Stomach (tissue), 9 donors: Measurements from ENCODE around the gene SMARCD2. TPM values are rescaled to one million over a fixed set of nuclear protein-coding genes. Genes with fewer than 3 reads are reported as not detected.
A peak's percentile ranks its signal among the peaks of the same experiment; 100 is the strongest.

Experiments used
- DNase-seq, 2 donors: peaks; one replicate each; pipeline versions ENCODE4 v3.0.0 to v3.0.0-alpha.2; 2013 to 2019
- H3K27ac ChIP-seq, 5 donors: fragments of 200-600 bp in 4 of 5; sonication (generic) in 4 of 5; one replicate each; pipeline ENCODE4 v1.5.1; 2013 to 2019; ENCODE audit warnings: mild to moderate bottlenecking in 1 of 5, moderate library complexity in 1 of 5
- H3K27me3 ChIP-seq, 3 donors: fragments of 200-600 bp; sonication (generic); one replicate each; pipeline ENCODE4 v1.5.1; 2017 to 2019; ENCODE audit warnings: mixed run types in 1 of 3
- H3K36me3 ChIP-seq, 4 donors: fragments of 200-600 bp; sonication (generic); 1 replicate in 3 of 4; 2 replicates in 1 of 4; pipeline ENCODE4 v1.5.1; 2016 to 2019
- H3K4me1 ChIP-seq, 4 donors: fragments of 200-600 bp; sonication (generic); one replicate each; pipeline ENCODE4 v1.5.1; 2016 to 2019
- H3K4me3 ChIP-seq, 4 donors: fragments of 200-600 bp; sonication (generic) in 3 of 4; one replicate each; pipeline ENCODE4 v1.5.1; 2016 to 2019; ENCODE audit warnings: mild to moderate bottlenecking in 1 of 4
- H3K9me3 ChIP-seq, 4 donors: fragments of 200-600 bp; sonication (generic); one replicate each; pipeline ENCODE4 v1.5.1; 2016 to 2019
- EP300 ChIP-seq: sonication (generic); formaldehyde crosslinking; IDR thresholded peaks from one replicate; pipeline ENCODE4 v1.6.1; 2017; ENCODE audit warnings: antibody characterized with exemption
- POLR2A ChIP-seq, 4 donors: fragments of 450-650 bp; IDR thresholded peaks; one replicate each; pipeline ENCODE4 v1.6.1; 2016; ENCODE audit warnings: antibody characterized with exemption in 4 of 4, control low read depth in 2 of 4, mild to moderate bottlenecking in 1 of 4, moderate library complexity in 1 of 4
- POLR2AphosphoS5 ChIP-seq, 3 donors: sonication (generic); formaldehyde crosslinking; IDR thresholded peaks; one replicate each; pipeline ENCODE4 v1.6.1; 2016; ENCODE audit warnings: antibody characterized with exemption in 3 of 3
- WGBS, 5 donors: extraction: QIAGEN DNeasy Blood & Tissue Kit in 3 of 5; methylation state at CpG; one replicate each; pipeline versions ENCODE4 v1.1.5 to v1.1.7; 2013 to 2018; 5-methylcytosine and 5-hydroxymethylcytosine counted together
- intact Hi-C: fragments of 100-400 bp; cut with DNase I; formaldehyde crosslinking; loops from one replicate; pipeline ENCODE4 v1.15.1; 2023; ENCODE audit warnings: low total_unique reads
- polyA plus RNA-seq, 3 donors: library from polyadenylated mRNA; stranded (reverse); fragments of 200-250 nt; gene quantifications; one replicate each; pipeline ENCODE4 v1.2.3, GENCODE V29; 2013
- total RNA-seq, 5 donors: library from RNA; depleted of rRNA; stranded (reverse); fragments of >200 nt; gene quantifications; one replicate each; pipeline versions ENCODE4 v1.1.0 to v1.2.3, GENCODE V29; 2014 to 2016
- TF ChIP-seq, protein P1 (sequence below), 7 experiments: fragments of 450-650 bp in 4 of 7; fragments of 200-600 bp in 3 of 7; sonication (generic) in 3 of 7; IDR thresholded peaks; one replicate each; pipeline ENCODE4 v1.5.1; 2016 to 2019; ENCODE audit warnings: antibody characterized with exemption in 7 of 7, control low read depth in 2 of 7, mild to moderate bottlenecking in 1 of 7
- donor health status: healthy with polysubstance abuse.
- donor health status: Bipolar disorder and iron deficiency.
- donor health status: healthy.

SMARCD2 gene
- total and polyA plus RNA-seq, 8 donors: 65.1 to 244 (median 94.5) TPM

DNA sequence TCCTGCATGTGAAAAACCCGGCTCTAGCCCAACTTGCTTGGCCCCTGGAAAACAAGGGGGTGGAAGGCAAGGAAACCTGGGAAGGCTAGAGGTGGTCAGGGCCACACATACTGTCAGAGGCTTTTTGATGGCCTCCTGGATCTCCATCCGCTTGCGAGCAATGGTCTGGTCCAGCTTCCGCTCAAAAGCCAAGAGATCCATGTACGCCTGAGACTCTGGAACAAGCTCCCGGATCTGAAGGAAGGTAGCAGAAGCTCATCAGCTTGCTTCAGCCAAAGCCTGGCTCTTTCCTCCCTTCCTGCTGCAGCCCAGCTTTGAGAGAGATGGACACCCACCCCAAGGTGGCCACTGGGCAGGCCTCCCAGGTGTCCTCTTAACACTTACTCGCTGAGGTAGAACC, 5.7 kb downstream of the SMARCD2 start:
- intact Hi-C loops: no loop called here
- TF ChIP-seq POLR2A (IDR thresholded peaks at IDR 0.05) (no peak), EP300 (no peak), POLR2AphosphoS5 (IDR thresholded peaks at IDR 0.05) (no peak)
- TF ChIP-seq, protein P1, sequence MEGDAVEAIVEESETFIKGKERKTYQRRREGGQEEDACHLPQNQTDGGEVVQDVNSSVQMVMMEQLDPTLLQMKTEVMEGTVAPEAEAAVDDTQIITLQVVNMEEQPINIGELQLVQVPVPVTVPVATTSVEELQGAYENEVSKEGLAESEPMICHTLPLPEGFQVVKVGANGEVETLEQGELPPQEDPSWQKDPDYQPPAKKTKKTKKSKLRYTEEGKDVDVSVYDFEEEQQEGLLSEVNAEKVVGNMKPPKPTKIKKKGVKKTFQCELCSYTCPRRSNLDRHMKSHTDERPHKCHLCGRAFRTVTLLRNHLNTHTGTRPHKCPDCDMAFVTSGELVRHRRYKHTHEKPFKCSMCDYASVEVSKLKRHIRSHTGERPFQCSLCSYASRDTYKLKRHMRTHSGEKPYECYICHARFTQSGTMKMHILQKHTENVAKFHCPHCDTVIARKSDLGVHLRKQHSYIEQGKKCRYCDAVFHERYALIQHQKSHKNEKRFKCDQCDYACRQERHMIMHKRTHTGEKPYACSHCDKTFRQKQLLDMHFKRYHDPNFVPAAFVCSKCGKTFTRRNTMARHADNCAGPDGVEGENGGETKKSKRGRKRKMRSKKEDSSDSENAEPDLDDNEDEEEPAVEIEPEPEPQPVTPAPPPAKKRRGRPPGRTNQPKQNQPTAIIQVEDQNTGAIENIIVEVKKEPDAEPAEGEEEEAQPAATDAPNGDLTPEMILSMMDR (IDR thresholded peaks at IDR 0.05): no peak
- WGBS, 5 donors: 90 to 98% (median 93%) methylated on average over 7 of the region's 7 CpGs
- H3K36me3 ChIP-seq: peaks cover 50 to 61% (median 59%) of the 10 kb centered on the region in 4 donors
- H3K27ac ChIP-seq: peak overlapping the region in 3 of 5 donors; percentile 95 to 97 (median 96)
- DNase-seq: no peak
- H3K27me3 ChIP-seq: no peaks in the 10 kb centered on the region
- H3K4me3 ChIP-seq: no peak overlapping the region
- H3K9me3 ChIP-seq: no peaks in the 10 kb centered on the region
- H3K4me1 ChIP-seq: peaks cover 54 to 69% (median 62%) of the 10 kb centered on the region in 4 donors

DNA sequence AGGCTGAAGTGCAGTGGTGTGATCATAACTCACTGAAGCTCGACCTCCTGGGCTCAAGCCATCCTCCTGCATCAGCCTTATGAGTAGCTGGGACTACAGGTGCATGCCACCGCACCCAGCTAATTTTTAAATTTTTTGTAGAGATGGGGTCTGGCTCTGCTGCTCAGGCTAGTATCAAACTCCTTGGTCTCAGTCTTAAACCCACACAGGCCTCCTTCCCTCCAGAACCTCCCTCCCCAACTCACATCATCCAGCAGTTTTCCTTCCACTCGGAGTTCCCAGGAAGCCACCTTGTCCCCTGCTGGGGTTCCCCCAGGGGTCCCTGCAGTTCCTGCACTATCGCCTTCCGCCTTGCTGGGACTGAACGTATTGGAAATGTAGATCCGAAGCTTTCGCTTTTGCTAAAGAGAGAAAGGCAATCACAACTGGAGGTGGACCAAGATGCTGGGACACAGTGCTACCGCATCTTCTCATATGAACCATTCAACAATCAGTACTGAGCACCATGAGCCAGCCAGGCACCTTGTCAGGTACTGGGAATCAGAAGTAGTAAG, 7.2 kb downstream of the SMARCD2 start:
- peaks cover 66 to 77% (median 75%) of the 10 kb centered on the region in 4 donors for H3K36me3 ChIP-seq
- TF ChIP-seq POLR2AphosphoS5 (IDR thresholded peaks at IDR 0.05) (no peak), EP300 (no peak), POLR2A (IDR thresholded peaks at IDR 0.05) (no peak)
- TF ChIP-seq, protein P1 (IDR thresholded peaks at IDR 0.05): no peak
- H3K27me3 ChIP-seq: no peaks in the 10 kb centered on the region
- H3K4me1 ChIP-seq: peaks cover 39 to 60% (median 48%) of the 10 kb centered on the region in 4 donors
- WGBS, 5 donors: 85 to 87% (median 87%) methylated on average over 9 of the region's 9 CpGs
- DNase-seq: no peak
- H3K4me3 ChIP-seq: no peak overlapping the region
- no peaks in the 10 kb centered on the region for H3K9me3 ChIP-seq
- H3K27ac ChIP-seq: peak overlapping the region in 4 of 5 donors; percentile 11 to 53 (median 30)
- intact Hi-C loops: no loop called here

DNA sequence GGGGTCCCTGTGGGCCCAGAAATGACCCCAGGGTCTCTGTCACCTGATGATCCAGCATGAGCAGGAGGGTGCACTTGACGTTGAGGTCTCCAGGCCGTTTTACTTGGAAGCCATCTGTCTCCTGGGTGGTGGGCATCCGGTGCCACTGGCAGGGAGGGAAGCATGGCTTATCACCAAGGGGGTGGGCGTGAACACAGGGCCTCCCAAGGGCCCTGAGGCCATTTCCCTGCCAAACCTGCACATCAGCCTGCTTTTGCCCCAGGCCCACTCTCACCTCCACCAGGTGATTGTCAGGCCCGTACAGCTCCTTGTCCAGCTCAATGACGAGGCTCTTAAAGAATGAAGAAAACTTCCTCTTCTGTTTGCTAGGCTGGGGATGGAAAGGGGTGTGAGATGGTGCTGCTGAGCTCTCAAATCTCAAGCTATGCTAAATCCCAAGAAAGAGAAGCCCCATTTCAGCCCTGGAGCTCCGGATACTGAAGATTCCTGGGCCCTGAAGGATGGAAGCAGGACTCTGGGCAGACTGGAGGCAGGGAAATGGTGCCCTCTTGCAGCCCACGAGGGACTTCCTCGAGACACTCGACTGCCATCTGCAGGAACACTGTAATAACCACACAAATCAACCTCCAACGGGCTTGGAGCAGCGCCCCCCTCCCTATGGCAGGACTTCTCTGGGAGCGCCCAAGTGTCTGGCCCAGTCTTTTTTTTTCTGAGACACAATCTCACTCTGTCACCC, 7.9 kb downstream of the SMARCD2 start:
- TF ChIP-seq EP300 (no peak), POLR2AphosphoS5 (IDR thresholded peaks at IDR 0.05) (peak in 1 of 3 donors; percentile 42), POLR2A (IDR thresholded peaks at IDR 0.05) (no peak)
- TF ChIP-seq, protein P1 (IDR thresholded peaks at IDR 0.05): peak in 4 of 7 experiments; percentile 25 to 44 (median 34)
- DNase-seq: peak; percentile 38 to 89
- Histone ChIP-seq H3K27ac (peak overlapping the region in 4 of 5 donors; percentile 11 to 53 (median 32)), H3K4me3 (no peak overlapping the region), H3K9me3 (no peaks in the 10 kb centered on the region), H3K4me1 (peaks cover 33 to 57% (median 44%) of the 10 kb centered on the region in 4 donors), H3K27me3 (no peaks in the 10 kb centered on the region), H3K36me3 (peaks cover 72 to 84% (median 82%) of the 10 kb centered on the region in 4 donors)
- intact Hi-C loops: no loop called here
- 32 to 41% (median 39%) methylated on average over 11 to 13 of the region's 13 CpGs for WGBS, 5 donors

DNA sequence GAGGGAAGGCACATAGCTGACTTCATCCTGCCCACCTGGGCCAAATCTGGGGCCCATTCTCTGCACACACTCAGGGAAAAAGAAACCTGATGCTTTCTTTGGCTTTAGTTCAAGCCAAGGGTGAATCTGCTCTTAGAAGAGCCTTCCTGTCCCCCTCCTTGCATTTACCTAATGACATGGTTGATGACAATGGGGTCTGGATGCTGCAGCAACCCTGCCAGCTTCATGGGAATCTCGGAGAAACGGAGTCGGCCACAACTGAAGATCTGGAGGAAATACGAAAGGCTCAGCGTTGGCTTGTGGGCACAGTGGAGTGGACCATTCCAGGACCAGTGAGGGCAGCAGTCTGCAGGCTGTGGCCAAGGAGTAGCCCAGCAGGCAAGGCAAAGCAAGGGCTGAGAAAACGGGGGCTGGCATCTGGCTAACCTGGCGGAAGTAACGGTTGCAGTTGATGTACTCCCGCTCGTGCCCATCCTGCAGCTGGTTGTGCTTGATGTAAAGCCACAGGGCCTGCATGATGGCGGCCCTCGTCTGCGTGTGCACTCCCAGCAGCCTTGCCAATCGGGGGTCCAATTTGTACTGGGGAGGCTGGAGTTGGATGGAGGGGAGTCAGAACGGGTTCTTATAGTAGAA, 8.6 kb downstream of the SMARCD2 start:
- TF ChIP-seq POLR2AphosphoS5 (IDR thresholded peaks at IDR 0.05) (no peak), POLR2A (IDR thresholded peaks at IDR 0.05) (no peak), EP300 (no peak)
- TF ChIP-seq, protein P1 (IDR thresholded peaks at IDR 0.05): no peak
- intact Hi-C loops: no loop called here
- H3K9me3 ChIP-seq: no peaks in the 10 kb centered on the region
- H3K4me1 ChIP-seq: peaks cover 32 to 57% (median 43%) of the 10 kb centered on the region in 4 donors
- H3K27me3 ChIP-seq: no peaks in the 10 kb centered on the region
- peak overlapping the region in 1 of 5 donors; percentile 37 for H3K27ac ChIP-seq
- WGBS, 5 donors: 90 to 94% (median 92%) methylated on average over 11 to 15 of the region's 15 CpGs
- DNase-seq: no peak
- no peak overlapping the region for H3K4me3 ChIP-seq
- H3K36me3 ChIP-seq: peaks cover 80 to 90% (median 88%) of the 10 kb centered on the region in 4 donors
